Activated CD4-positive, alpha-beta T cell treated with anti-CD3 and anti-CD28 coated beads, Interleukin-10, Interleukin-2, amounts not matched to agents 100 ng/mL and 50 ng/mL, durations not matched to agents 16 hours and 8 hours (primary cell): ENCODE measurements around the gene GRM8.

Source experiments
- DNase-seq: peaks from one replicate; pipeline ENCODE4 v3.0.0-alpha.2; 2020

Gene GRM8

GRCh38 chr7:126656165-126656564 is 596.6 kb downstream of the GRM8 start:
- no peak for DNase-seq

GRCh38 chr7:126637538-126637937 is 615.2 kb downstream of the GRM8 start:
- DNase-seq, result no peak

GRCh38 chr7:126635545-126635944 is 617.2 kb downstream of the GRM8 start:
- DNase-seq, result no peak

GRCh38 chr7:126608339-126608776 is 644.4 kb downstream of the GRM8 start:
- DNase-seq, result peak; percentile 1

GRCh38 chr7:126606331-126606730 is 646.4 kb downstream of the GRM8 start:
- no peak for DNase-seq

DNA sequence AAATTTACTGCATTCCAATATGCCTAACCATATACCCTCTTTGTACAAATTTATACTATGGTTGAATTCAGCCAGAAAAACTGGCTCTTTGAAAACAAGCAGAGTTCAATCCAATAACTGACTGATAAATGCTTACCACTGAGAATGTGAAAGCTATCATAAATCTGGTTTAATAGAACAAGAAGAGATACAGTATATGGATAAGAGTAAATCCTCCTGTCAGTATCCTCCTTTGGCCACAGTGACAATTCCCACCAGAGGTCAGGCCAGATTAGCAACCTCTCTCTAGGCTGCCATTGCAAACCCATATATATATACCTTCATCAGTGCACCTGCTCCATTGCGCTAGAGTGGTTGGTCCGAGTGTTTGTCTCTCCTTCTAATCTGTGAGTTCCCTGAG is 647.2 kb downstream of the GRM8 start:
- no peak for DNase-seq

DNA sequence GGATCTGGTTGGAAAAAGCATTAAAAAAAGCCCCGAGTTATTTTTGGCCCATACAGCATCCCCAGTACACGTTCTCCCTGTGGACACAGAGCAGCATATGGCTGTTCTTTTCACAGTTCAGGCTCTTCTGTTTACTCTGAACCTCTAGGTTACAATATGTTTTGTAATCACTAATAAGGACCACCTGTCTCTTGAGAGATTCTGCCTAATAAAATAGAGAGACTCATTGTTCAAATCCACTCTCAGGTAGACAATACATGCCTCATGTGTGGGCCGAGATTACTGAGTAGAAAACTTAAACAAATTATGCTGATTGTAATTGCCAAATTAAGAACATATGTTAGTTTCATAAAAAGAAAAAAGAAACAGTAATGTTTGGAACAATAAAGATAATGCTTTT is 647.7 kb downstream of the GRM8 start:
- DNase-seq, result no peak

GRCh38 chr7:126589068-126589684 is 663.6 kb downstream of the GRM8 start:
- DNase-seq, result no peak

DNA sequence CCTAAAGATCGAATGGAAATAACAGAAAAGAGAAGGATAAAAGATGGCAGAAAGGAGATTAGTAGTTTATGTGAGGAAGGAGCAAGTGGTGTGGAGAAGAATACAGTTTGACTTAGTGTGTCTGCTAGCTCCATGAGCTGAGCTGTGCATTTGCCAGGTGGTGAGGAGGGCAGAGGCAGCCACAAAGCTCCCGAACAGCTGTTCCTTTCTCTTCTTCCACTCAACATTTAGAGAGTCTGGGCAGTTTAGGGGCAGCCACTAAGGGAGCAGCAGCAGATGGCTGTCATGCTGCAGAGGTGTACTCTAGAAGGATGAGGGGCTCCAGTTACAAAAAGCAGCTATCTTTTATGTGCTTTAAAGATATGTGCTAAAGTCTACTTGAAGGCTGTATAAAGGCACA is 674.4 kb downstream of the GRM8 start:
- DNase-seq, result no peak

GRCh38 chr7:126574276-126575250 is 678.2 kb downstream of the GRM8 start:
- DNase-seq, result no peak

DNA sequence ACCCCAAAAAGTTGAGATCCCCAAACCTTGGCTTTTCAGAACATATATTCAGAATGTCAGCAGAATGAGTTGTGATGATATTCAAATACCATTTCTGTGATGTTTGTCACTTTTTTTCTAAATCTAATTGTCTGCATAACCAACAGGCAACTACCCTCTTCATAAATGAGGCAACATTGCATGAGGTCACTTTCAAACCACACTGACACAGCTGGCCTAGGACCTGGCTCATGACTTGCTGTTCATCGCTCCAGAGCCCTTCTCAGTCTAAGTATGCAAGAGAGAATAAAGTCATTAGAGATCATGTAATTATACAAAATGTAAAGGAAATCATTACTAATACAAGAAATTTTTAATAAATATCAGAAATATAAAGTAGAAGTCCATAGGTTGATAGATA is 681.9 kb downstream of the GRM8 start:
- no peak for DNase-seq

GRCh38 chr7:126569402-126569801 is 683.3 kb downstream of the GRM8 start:
- DNase-seq, result no peak

GRCh38 chr7:126557271-126557670 is 695.5 kb downstream of the GRM8 start:
- no peak for DNase-seq

GRCh38 chr7:126541406-126541805 is 711.3 kb downstream of the GRM8 start:
- DNase-seq, result no peak

DNA sequence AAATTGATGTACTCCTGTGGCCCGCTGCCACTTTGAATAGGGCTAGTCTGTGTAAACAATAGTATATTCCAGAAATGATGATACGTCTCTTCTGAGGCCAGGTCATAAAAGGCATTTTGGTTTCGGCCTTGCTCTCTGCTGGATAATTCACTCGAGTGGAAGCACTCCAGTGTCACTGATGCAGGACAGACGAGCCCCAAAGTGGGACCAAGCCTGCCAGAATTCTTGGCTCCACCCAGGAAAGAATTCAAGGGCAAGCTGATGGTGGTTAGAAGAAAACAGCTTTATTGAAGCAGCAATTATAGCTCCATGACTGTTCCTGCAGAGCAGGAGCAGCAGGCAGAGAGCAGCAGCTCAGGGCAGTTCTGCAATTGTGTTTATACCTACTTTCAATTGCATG is 717.6 kb downstream of the GRM8 start:
- no peak for DNase-seq

- no peak for DNase-seq
These were observed 719.0 kb downstream of the GRM8 start for GRCh38 chr7:126533715-126534114.

- no peak for DNase-seq
These were observed 722.9 kb downstream of the GRM8 start for GRCh38 chr7:126529833-126530232.

DNA sequence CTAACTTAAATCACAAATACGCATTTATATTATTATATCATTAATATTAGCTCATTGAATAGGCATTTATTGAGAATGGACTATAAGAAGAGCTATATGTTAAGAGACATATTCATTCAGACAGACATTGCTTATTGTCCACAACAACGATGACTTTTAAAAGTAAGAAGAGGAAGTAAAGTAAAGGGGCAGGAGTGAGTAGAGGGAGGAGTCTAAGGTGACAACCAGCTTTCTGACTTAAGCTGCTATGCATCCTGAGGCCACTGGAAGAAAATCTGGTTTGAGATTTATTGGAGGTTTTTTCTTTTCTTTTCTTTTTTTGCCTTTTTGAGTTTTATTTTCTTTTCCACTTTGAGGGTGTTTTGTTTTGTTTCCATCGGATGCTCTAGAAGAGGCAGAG is 723.5 kb downstream of the GRM8 start:
- DNase-seq, result no peak

DNA sequence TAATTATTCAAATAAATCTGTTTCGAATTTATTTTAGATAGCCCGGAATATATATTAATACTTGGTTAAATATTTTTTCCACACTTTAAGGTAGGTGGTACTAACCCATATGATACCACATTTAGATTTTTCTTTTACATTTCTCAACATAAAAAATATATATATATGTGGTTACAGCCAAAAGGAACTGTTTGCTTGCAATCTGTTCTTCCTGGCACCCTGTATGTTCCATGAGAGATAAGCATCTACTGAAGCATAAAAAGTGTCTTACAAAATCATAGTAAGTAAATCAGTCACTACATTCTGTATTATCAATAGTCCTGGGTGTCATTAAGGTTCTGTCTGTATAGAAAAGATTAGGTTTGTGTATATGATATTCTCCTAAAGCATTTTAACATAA is 726.8 kb downstream of the GRM8 start:
- DNase-seq, result no peak

DNA sequence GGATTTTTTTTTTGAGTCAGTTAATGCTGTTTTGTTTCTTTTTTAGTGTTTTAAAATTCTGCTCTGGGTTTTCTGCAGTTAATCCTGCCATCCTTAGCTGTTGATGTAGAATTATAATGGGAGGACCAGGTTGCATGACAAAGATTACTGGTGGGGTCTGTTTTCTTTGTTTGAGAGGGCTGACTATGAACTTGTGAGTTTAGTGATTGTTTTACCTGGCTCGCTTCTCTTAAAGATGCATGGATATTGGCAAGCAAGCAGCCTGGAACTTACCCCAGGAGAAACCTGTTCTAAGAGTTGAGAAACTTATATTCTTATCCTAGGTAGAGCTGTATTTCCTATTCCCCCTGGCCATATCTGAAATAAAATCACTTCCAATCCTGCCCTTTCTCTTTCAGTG is 727.8 kb downstream of the GRM8 start:
- no peak for DNase-seq

DNA sequence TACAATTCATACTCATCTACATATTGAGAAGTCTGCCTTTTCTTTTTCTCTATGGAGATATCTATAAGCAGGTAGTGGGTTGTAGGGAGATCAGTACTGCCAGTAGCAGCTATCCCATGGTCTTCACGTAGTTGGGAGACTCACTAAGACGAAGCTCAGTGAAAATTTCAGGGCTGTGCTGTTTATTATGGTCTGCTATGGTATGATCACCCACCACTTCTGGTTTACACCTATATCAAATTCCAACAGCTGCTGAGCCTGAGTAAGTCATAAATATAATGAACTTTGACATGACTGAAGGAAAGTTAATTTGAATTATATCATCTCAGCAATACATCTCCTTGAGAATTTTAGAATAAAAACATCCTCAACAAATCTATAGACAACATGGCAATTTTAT is 741.7 kb downstream of the GRM8 start:
- no peak for DNase-seq

DNA sequence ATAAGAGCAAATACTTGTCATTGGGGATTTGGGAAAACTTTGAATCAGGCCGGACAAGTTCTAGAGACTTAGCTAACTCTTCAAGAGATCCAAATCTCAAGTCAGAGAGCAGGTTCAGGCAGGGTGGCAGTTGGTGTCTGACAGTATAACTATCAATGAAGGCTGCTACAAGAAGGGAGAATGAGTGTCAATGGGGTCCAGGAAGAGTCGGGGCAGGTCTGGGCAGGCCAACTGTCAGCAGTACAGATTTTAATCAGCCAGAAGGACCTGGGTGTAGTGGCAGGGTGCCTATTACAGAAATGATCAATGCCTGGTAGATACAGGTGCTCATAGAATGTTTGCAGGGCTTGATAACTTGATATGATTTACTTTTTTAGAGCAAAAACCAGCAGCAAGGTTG is 751.1 kb downstream of the GRM8 start:
- DNase-seq, result no peak

GRCh38 chr7:126499481-126499880 is 753.3 kb downstream of the GRM8 start:
- DNase-seq, result no peak

DNA sequence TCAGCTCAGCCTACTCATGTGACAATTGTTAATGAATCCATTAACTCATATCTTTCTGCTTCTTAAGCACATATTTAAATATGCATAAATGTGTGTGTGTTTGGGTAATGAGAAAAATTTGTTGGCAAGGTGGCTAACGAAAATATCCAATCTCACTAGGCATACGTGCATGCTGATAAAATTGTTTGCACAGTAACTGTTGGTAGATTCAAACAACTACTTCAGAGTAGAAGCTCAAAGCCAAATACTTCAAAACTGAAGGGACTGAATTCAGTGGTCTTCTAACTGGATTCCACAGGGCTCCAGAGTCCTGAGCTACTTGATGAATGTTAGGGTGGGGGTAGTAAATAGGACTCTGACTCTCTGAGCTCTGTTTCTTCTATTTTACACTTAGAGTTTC is 757.0 kb downstream of the GRM8 start:
- DNase-seq, result no peak
